ENCODE results near the gene ST3GAL3. TPM values are rescaled to one million over a fixed set of nuclear protein-coding genes. Genes with fewer than 3 reads are reported as not detected.
A peak's percentile ranks its signal among the peaks of the same experiment; 100 is the strongest.

The ST3GAL3 gene
- total and polyA plus RNA-seq, 10 of the 15 experiments (the other 5 are each of a cell fraction or from before 2014, with no cell fraction given) = 1.2 to 19.3 (median 11.0) TPM

- intact Hi-C loops (cut with micrococcal nuclease; ENCODE audit: unreplicated experiment) = no loop called here
- no peak overlapping the region for H3K9ac ChIP-seq (ENCODE audit: control insufficient read depth, insufficient read depth, low read length)
- ATAC-seq = peak; percentile 25; the same call in 1 of the 3 replicates
- SMC1A ChIA-PET (ENCODE audit: uncharacterized antibody, unreplicated experiment) = interaction anchor here (0.9 to 1.8 kb wide), 5 partner anchors 16 to 36 kb away, joined by 4 to 6 read pairs (median 5); no protein-coding TSS in a partner anchor
- no peaks in the 10 kb centered on the region for H4K20me1 ChIP-seq (ENCODE audit: control insufficient read depth, insufficient read depth)
- CTCF ChIA-PET = interaction anchor here (1.2 to 1.5 kb wide), 2 partner anchors 11 to 35 kb away, joined by 3 to 4 read pairs; no protein-coding TSS in a partner anchor
- 0 out of 2 replicates have a peak, but pooled peaks have one; percentile 32 for TF ChIP-seq RUNX3 (IDR thresholded peaks at IDR 0.05; ENCODE audit: low read length)
- TF ChIP-seq E4F1 (IDR thresholded peaks at IDR 0.05; ENCODE audit: borderline replicate concordance, partially characterized antibody) = no peak
- no peak for DNase-seq (ENCODE audit: low read depth, low spot score)
- no peak overlapping the region for H3K27ac ChIP-seq (ENCODE audit: control insufficient read depth, insufficient read depth)
- POLR2A ChIA-PET = interaction anchor here (0.8 to 0.9 kb wide), 2 partner anchors 15 to 17 kb away, joined by 3 to 4 read pairs; no protein-coding TSS in a partner anchor
- no peaks in the 10 kb centered on the region for H3K27me3 ChIP-seq (replicated peaks in 1 of 2; ENCODE audit: control insufficient read depth in 2 of 2, insufficient read depth in 2 of 2, low read length in 1 of 2)
- FAIRE-seq = no peak
- H2AFZ ChIP-seq (ENCODE audit: control insufficient read depth, low read depth, low read length) = no peak overlapping the region
- RAD21 ChIA-PET (ENCODE audit: unreplicated experiment) = interaction anchor here (0.5 to 2.3 kb wide), 2 partner anchors 31 to 37 kb away, joined by 3 to 10 read pairs; no protein-coding TSS in a partner anchor
- H3K4me3 ChIP-seq = no peak overlapping the region
- no peaks in the 10 kb centered on the region; a peak in 1 of 4 replicates for H3K36me3 ChIP-seq (ENCODE audit: control insufficient read depth in 2 of 2, insufficient read depth in 2 of 2, low read length in 1 of 2)
- 78% methylated on average over 4 of the region's 4 CpGs for WGBS (ENCODE audit: insufficient coverage, insufficient replicate concordance, low lambda C conversion rate, missing lambda C conversion rate)
- H3K9me3 ChIP-seq (replicated peaks; ENCODE audit: control insufficient read depth, insufficient read depth, low read length) = no peaks in the 10 kb centered on the region
- in situ Hi-C loops (cut with MboI) = no loop called here
- no peak overlapping the region for H3K4me2 ChIP-seq (ENCODE audit: control insufficient read depth, insufficient read depth)
- H3K4me1 ChIP-seq (ENCODE audit: control insufficient read depth, insufficient read depth, low read length) = no peaks in the 10 kb centered on the region
- no peaks in the 10 kb centered on the region for H3K79me2 ChIP-seq (ENCODE audit: control insufficient read depth, insufficient read depth, low read length)
- no TSS peak for BruUV-seq (replicated peaks)
Measured at GRCh38 chr1:43799656-43800635, 92.6 kb downstream of the ST3GAL3 start.

Data from GM12878 (cell line).